HFF-Myc (cell line): ENCODE data around the gene WHRN.

ENCODE experiments used
- DNase-seq: peaks from one replicate; pipeline ENCODE4 v3.0.0-alpha.2; 2011; ENCODE audit warnings: low read depth; ENCODE audit errors: extremely low read depth
- H3K4me3 ChIP-seq: replicated peaks from 2 replicates; pipeline ENCODE4 v1.5.1; 2011; ENCODE audit warnings: low read depth, mild to moderate bottlenecking, control low read depth, low read length
- CTCF ChIP-seq: IDR thresholded peaks from 2 replicates; pipeline ENCODE4 v1.5.1; 2012; ENCODE audit warnings: mild to moderate bottlenecking, low read depth, low read length, control low read depth; ENCODE audit errors: missing control alignments

The WHRN gene

GRCh38 chr9:114386361-114386885 is 118.8 kb downstream of the WHRN start:
- no peak for TF ChIP-seq CTCF
- H3K4me3 ChIP-seq: peak overlapping the region; percentile 50
- DNase-seq: no peak

- peak; percentile 83 for DNase-seq
- no peak for TF ChIP-seq CTCF
- no peak overlapping the region for H3K4me3 ChIP-seq
Measured at GRCh38 chr9:114385397-114386181, 119.7 kb downstream of the WHRN start.

GRCh38 chr9:114384836-114385396 is 120.4 kb downstream of the WHRN start:
- TF ChIP-seq CTCF: no peak
- no peak for DNase-seq
- no peak overlapping the region for H3K4me3 ChIP-seq

- no peak for TF ChIP-seq CTCF
- no peak overlapping the region for H3K4me3 ChIP-seq
Measured at GRCh38 chr9:114384341-114384740, 120.9 kb downstream of the WHRN start.

GRCh38 chr9:114383521-114384231 is 121.6 kb downstream of the WHRN start:
- DNase-seq: no peak
- H3K4me3 ChIP-seq: no peak overlapping the region
- no peak for TF ChIP-seq CTCF

More at GRCh38 chr9:114384341-114384740, 120.9 kb downstream of the WHRN start:
- no peak for DNase-seq

- DNase-seq: no peak
- H3K4me3 ChIP-seq: no peak overlapping the region
- TF ChIP-seq CTCF: peak; percentile 14
Measured at GRCh38 chr9:114382699-114383520, 122.4 kb downstream of the WHRN start.
